GM18858 (cell line): ENCODE data around the gene ANKS1B.
"Not testable (repeated sequence)": the region's sequence is repeated elsewhere in the genome, so short reads cannot be mapped to it uniquely, and the experiment has no call there.

Source experiments
- ATAC-seq: cut with Tn5 transposase; IDR thresholded peaks from one replicate; pipeline ENCODE4 v1.9.1; 2021; ENCODE audit not compliant: unreplicated experiment

Gene ANKS1B

GRCh38 chr12:99035803-99036202 is 948.9 kb downstream of the ANKS1B start:
- no peak for ATAC-seq

DNA sequence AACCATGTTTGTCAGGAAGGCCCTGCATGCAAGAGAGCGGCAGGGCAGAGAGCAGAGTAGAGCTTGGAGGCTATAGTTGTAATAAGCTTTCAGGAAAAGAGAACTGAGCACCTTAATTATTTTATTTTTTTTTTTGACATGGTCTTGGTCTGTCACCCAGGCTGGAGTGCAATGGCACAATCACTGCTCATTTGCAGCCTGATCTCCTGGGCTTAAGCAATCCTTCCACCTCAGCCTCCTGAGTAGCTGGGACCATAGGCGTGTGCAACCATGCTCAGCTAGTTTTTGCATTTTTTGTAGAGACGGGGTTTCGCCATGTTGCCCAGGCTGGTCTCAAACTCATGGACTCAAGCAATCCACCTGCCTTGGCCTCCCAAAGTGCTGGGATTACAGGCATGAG is 950.5 kb downstream of the ANKS1B start:
- not testable (repeated sequence) for ATAC-seq

DNA sequence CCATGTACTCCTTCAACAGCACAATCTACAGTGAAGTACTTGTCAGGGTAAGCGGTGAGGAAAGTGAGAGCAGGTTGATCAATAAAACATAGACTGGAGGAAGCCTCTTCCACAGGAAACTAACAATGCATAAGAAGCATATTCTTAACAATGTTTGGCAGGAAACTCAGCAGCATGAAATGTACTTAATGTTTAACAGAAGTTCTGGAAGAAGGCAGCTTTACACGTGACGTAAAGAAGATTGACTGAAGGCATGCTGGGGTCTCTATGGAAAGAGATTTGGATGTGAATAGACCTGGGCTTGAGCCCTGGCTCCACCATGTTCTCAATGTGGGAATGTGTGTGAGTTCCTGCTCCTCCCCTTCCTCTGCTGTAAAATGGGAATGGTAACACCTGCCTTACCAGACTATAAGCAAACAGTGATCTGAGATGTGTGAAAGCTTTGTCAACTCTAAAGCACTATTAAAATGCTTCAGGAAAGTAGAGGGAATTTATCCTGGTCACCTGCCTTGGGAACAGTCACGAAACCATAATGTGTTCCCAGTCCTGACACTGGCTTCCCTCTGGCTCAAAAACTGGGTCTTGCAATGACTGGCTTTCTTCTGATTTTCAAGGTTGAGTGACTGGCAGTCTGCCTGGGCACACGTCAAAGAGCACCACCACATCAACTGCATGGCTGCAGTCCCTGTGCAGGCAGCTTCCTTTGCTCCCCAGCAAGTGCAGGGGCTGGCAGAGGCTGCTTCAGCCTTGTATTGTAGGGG is 955.0 kb downstream of the ANKS1B start:
- no peak for ATAC-seq

DNA sequence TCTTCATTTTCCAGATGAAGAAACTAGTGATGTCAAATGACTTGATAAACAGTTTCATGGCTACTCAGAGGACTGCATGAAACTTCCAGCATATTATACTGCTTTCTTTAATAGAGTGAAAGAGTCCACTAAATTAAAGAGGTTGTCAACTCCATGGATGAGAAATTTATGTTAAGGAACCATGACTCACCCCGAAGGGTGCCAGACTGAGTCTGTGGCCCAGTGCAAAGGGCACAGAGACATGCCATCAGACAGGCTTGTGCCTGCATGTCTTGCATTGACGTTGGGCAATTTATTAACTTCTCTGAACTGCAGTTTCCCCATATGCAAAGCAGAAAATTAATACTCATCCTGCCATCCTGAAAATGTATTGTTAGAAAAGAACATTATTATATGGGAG is 957.3 kb downstream of the ANKS1B start:
- no peak for ATAC-seq

DNA sequence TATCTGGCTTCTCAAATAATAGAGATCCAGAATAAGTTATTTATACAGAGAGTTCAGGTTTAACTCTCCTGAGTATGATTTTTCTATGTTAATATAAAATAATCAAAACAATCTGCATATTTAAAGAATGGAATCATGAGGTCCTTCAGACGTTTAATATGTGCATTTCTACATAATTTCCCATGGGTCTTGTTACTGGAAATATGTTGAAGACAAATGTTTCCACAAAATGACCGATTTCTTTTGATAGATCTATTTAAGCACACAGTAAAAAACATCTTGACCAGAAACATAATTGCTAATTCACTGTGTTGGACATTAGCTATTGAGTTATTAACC is 957.7 kb downstream of the ANKS1B start:
- no peak for ATAC-seq

DNA sequence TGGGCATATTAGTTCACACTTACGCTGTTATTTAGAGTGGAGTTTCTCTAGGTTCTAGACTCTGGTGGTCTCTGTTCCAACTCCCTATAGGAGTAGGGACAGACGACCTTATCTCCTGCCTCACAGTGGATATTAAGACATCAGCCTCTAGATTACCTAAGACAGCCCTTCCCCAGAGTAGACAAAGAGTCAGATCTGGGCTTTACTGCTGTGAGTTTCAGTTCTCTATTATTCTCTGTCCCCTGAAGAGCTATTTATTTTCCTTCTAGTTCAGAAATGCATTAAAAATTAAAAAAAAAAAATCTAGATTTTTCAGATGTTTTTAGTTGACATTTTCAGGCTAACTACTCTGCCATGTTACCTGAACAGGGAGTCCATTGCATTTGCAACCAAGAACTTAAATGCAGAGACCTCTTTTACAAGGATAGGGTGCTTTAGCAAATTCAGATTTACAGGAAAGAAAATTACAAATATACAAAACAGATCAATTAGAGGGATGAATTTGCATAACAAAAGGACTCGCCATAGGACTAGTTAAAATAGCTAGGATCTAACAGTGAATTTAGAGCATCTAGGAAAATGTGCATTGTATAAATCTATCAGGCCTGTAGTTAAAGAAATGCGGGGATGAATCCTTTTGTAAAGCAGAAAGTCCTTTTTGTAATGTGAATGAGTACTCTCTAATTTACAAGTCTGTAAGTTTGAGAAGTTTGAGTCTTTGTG is 958.2 kb downstream of the ANKS1B start:
- peak; percentile 40 for ATAC-seq

GRCh38 chr12:99024870-99025269 is 959.9 kb downstream of the ANKS1B start:
- ATAC-seq = no peak

DNA sequence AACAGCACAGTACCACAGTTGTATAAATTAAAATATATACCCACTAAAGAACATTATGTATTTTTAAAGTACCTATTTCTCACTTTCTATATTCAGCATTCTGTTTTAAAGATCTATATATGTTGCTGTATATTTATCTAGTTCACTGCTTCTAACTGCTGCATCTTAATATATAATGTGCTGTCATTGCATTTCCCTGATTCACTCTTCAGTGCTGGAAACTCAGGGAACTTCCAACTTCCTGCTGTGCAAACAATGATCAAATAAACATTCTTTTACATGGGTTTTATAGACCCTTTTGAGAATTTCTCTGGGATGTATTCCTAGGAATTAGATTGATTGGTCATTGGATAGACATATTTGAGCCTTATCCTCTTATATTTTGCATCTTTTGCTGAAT is 960.5 kb downstream of the ANKS1B start:
- no peak for ATAC-seq

GRCh38 chr12:99020871-99021270 is 963.9 kb downstream of the ANKS1B start:
- ATAC-seq = no peak

DNA sequence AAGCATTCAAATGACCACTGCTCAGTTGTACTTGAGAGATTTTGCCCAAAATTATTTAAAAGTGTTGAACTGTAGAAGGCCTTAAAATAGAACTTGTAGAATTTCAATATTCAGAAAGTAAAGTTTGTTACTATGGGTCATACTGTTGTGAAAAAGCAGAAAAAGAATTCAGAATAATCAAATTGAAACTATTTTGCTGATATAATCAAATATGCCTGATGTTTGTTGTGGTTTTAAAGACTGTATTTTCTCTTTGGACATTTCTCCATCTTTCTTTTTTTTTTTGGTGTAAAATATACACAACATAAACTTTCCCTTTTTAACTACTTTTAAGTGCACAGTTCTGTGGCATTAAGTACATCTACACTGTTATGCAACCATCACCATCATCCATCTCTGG is 964.9 kb downstream of the ANKS1B start:
- no peak for ATAC-seq

DNA sequence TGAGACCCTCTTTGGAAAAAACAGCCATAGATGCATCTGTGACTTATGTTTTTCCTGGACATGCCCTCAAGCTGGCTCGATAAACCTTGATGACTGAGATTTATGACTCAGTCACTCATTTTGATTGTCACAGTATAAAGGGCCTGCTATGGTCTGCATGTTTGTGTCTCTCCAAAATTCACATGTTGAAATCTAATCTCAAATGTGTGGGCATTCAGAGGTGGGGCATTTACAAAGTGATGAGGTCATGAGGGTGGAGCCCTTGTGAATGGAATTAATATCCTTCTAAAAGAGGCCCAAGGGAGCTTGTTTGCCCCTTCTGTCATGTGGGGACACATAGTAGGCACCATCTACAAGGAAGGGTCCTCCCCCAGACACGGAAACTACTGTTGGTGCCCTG is 966.8 kb downstream of the ANKS1B start:
- no peak for ATAC-seq

DNA sequence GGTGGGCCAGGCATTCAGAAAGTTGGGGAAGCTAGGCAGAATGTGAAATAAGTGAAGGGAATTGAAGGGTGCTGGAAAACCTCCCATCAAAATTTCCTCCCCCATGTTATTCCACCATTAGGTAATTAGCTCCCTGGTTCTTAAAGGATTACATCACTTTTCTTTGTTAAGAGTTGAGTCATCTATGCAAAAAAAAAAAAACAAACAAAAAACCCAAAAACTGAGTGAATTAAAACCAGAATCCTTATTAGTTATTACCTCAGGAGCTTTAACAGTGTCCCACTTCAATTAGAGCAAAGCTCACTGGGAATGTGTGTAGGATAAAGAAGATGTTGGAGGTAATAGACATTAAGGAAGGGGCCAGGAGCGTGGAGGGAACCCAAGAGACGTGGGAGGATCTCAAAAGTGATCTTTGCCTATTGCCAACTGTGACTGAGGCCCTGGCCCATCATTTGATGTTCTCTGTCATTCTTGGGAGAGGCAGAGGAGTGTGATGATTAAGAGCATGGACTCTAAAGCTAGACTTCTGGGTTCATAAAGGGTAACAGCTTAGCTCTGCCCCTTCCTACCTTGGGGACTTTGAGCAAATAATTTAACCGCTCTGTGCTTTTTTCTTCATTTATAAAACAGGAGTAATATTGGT is 975.0 kb downstream of the ANKS1B start:
- no peak for ATAC-seq

DNA sequence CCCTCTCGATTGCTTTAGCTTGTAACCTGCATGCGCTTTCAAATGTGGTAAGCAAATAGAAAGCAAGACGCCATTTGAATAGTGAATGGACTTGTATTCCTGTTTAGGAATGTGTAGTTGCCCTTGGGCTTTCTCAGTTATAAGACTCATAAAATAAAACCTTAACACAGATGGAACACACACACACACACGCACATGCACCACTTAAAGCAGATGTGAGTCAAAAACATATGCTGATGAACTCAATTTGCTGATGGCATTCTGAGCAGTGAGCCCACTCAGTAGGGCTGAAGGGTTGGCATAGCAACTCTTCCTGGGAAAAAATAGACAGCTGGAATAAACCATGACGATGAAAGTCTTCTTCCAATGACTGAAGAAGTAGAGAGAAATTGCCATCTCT is 979.1 kb downstream of the ANKS1B start:
- ATAC-seq = no peak

- ATAC-seq = no peak
Measured at GRCh38 chr12:99004799-99005466, 979.8 kb downstream of the ANKS1B start.

DNA sequence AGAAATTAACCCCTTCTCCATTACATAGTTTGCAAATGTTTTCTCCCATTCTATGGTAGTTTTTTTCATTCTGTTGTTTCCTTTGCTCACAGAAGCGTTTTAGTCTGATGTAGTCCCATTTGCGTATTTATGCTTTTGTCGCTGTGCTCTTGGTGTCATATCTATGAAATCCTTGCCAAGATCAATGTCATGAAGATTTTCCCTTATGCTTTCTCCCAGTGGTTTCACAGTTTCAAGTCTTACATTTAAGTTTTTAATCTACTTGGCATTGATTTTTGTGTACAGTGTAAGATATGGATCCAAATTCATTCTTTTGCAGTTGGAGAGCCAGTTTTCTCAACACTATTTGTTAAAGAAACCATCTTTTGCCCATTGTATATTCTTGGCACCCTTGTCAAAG is 982.0 kb downstream of the ANKS1B start:
- ATAC-seq = no peak

GRCh38 chr12:99002156-99002555 is 982.6 kb downstream of the ANKS1B start:
- ATAC-seq = no peak

- no peak for ATAC-seq
Measured at GRCh38 chr12:98999559-98999958, 985.2 kb downstream of the ANKS1B start.

DNA sequence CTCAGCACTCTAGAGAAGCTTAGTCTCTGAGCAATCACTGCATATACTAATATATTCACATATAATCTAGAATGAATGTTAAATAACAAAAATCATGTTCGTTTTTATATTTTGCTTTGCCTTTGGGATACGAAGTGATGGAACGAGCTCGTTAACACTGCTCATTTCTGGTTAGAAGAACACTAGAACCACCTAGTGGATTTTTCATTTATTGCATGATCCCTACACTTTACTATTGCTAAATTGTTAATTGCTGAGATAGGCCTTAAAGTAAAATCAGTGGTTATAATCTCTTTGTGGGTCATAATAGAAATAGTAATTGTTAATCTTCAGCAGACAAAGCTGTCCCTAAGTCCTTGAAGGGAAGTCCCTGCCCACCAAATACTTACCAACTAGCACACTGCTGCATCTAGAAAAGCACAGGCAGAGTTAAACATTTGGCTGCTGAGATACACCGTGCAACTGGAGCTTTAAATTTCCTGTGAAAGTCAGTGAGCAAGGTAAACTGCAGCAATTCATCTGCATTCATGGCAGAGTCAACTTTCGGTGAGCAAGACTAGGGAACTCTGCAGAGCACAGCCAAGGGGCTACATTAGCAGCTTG is 985.9 kb downstream of the ANKS1B start:
- peak; percentile 93 for ATAC-seq

DNA sequence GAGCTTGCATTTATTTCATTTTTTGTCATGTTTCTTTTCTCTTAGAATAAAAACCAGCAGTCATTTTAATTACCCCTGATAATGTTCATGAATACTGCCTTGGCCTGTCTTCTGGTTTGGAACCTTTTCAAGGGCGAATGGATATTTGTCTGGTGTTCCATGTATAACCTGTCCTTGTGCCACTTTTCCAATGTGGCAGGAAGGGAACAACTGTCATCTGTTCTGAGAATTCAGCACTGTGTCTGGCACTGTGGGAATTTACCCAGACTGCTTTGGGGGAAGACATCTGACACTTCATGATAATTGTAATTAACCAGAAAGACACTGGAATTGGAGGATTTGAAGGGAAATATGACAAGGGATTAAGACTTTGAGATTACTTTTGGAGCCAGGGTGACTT is 986.8 kb downstream of the ANKS1B start:
- no peak for ATAC-seq

DNA sequence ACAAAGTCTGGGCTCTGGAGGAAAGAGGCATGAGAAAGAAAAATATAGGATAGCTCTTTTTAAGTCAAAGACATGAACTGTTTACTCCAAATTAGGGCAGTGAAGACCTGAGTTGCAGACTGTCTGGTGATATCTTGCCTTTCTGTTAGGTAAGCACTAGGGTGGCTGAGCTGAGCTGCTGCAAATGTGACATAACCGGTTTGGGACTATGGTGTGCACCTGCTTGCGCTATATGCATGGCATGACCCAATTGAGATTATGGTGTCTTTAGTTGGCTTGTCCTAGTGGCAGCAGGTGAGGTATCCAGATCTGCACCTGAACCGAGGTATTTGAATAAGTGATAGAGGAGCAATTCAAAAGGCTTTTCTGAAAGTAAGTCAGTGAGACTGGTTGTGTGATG is 994.1 kb downstream of the ANKS1B start:
- no peak for ATAC-seq

DNA sequence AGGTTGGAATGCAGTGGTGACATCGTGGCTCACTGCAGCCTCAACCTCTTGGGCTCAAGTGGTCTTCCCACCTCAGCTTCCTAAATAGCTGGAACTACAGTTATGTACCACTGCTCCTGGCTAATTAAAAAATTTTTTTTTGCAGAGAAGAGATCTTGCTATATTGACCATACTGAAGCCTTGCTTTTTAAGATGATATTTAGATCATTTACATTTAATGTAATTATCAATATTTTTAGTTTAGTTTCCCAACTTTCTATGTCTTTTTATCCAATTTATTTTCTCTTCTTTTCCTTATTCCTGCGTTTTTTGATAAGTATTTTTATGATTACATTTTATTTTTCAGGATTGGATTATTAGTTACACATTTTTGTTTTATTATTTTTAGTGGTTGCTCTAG is 999.6 kb downstream of the ANKS1B start:
- ATAC-seq = no peak
